Measurements from ENCODE around the gene IL10. TPM values are rescaled to one million over a fixed set of nuclear protein-coding genes. Genes with fewer than 3 reads are reported as not detected.

Gene IL10
- polyA plus RNA-seq, 3 donors, result 4.1 to 68.1 (median 7.8) TPM

GRCh38 chr1:206745301-206745700 is 27.0 kb downstream of the IL10 start:
- Histone ChIP-seq H3K27ac (ENCODE audit: low read depth in 1 of 2, low read length in 2 of 2) (no peak overlapping the region), H3K27me3 (ENCODE audit: control insufficient read depth in 2 of 2, insufficient read depth in 2 of 2, low read length in 2 of 2) (no peaks in the 10 kb centered on the region), H3K9ac (ENCODE audit: insufficient read depth, low read length, poor library complexity, severe bottlenecking) (no peak overlapping the region), H2AFZ (ENCODE audit: insufficient read depth, low read depth, low read length, poor library complexity, severe bottlenecking) (no peak overlapping the region), H3K36me3 (replicated peaks in 1 of 2; ENCODE audit: control insufficient read depth in 1 of 2, insufficient read depth in 2 of 2, low read length in 2 of 2) (no peaks in the 10 kb centered on the region), H3K9me3 (replicated peaks in 1 of 2; ENCODE audit: control insufficient read depth in 1 of 2, insufficient read depth in 1 of 2, low read length in 2 of 2) (no peaks in the 10 kb centered on the region), H3K4me1 (ENCODE audit: control insufficient read depth in 1 of 2, insufficient read depth in 2 of 2, low read length in 2 of 2) (peaks cover 18 to 46% of the 10 kb centered on the region in 2 donors), H3K79me2 (ENCODE audit: insufficient read depth, low read length) (no peaks in the 10 kb centered on the region), H4K20me1 (ENCODE audit: insufficient read depth, low read length) (no peaks in the 10 kb centered on the region), H3K4me3 (replicated peaks in 1 of 3; ENCODE audit: low read depth in 2 of 3, low read length in 3 of 3) (no peak overlapping the region), H3K4me2 (replicated peaks; ENCODE audit: extremely low read depth, low read length, poor library complexity, severe bottlenecking) (no peak overlapping the region)
- peak overlapping the region in 2 of 7 donors; percentile 35 to 36 for H3K27ac Mint-ChIP-seq
- intact Hi-C loops (cut with micrococcal nuclease), result no loop called here
- TF ChIP-seq, protein P1, sequence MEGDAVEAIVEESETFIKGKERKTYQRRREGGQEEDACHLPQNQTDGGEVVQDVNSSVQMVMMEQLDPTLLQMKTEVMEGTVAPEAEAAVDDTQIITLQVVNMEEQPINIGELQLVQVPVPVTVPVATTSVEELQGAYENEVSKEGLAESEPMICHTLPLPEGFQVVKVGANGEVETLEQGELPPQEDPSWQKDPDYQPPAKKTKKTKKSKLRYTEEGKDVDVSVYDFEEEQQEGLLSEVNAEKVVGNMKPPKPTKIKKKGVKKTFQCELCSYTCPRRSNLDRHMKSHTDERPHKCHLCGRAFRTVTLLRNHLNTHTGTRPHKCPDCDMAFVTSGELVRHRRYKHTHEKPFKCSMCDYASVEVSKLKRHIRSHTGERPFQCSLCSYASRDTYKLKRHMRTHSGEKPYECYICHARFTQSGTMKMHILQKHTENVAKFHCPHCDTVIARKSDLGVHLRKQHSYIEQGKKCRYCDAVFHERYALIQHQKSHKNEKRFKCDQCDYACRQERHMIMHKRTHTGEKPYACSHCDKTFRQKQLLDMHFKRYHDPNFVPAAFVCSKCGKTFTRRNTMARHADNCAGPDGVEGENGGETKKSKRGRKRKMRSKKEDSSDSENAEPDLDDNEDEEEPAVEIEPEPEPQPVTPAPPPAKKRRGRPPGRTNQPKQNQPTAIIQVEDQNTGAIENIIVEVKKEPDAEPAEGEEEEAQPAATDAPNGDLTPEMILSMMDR (IDR thresholded peaks at IDR 0.05), result no peak
- peaks cover 0 to 9% of the 10 kb centered on the region in 2 donors for H3K36me3 Mint-ChIP-seq
- WGBS (ENCODE audit: insufficient coverage), result no CpG with 5 or more reads among the region's 1 CpG
- H3K4me1 Mint-ChIP-seq, result peaks cover 37% of the 10 kb centered on the region
- no peak overlapping the region for H3K4me3 Mint-ChIP-seq
- peaks cover 2 to 11% (median 2%) of the 10 kb centered on the region in 3 donors for H3K27me3 Mint-ChIP-seq (ENCODE audit: low read depth in 3 of 3)
- DNase-seq, result peak in 1 of 3 donors; percentile 40
- H3K9me3 Mint-ChIP-seq, result no peaks in the 10 kb centered on the region

GRCh38 chr1:206744683-206745082 is 27.6 kb downstream of the IL10 start:
- H3K4me1 ChIP-seq (ENCODE audit: control insufficient read depth in 1 of 2, insufficient read depth in 2 of 2, low read length in 2 of 2), result peaks cover 21 to 49% of the 10 kb centered on the region in 2 donors
- H3K9me3 Mint-ChIP-seq, result no peaks in the 10 kb centered on the region
- no peak overlapping the region for H3K4me3 Mint-ChIP-seq
- no peak overlapping the region for H3K27ac ChIP-seq (ENCODE audit: low read depth in 1 of 2, low read length in 2 of 2)
- peak overlapping the region in 5 of 7 donors; percentile 7 to 82 (median 36) for H3K27ac Mint-ChIP-seq
- H3K9ac ChIP-seq (ENCODE audit: insufficient read depth, low read length, poor library complexity, severe bottlenecking), result no peak overlapping the region
- peak; percentile 51 to 71 (median 68) for DNase-seq
- TF ChIP-seq, protein P1 (IDR thresholded peaks at IDR 0.05), result no peak
- no peaks in the 10 kb centered on the region for H3K36me3 ChIP-seq (replicated peaks in 1 of 2; ENCODE audit: control insufficient read depth in 1 of 2, insufficient read depth in 2 of 2, low read length in 2 of 2)
- H2AFZ ChIP-seq (ENCODE audit: insufficient read depth, low read depth, low read length, poor library complexity, severe bottlenecking), result no peak overlapping the region
- H3K4me2 ChIP-seq (replicated peaks; ENCODE audit: extremely low read depth, low read length, poor library complexity, severe bottlenecking), result no peak overlapping the region
- no peak overlapping the region for H3K4me3 ChIP-seq (replicated peaks in 1 of 3; ENCODE audit: low read depth in 2 of 3, low read length in 3 of 3)
- 40% methylated on average over 1 of the region's 4 CpGs for WGBS (ENCODE audit: insufficient coverage)
- H3K4me1 Mint-ChIP-seq, result peaks cover 39% of the 10 kb centered on the region
- peaks cover 2 to 13% (median 2%) of the 10 kb centered on the region in 3 donors for H3K27me3 Mint-ChIP-seq (ENCODE audit: low read depth in 3 of 3)
- no peaks in the 10 kb centered on the region for H3K27me3 ChIP-seq (ENCODE audit: control insufficient read depth in 2 of 2, insufficient read depth in 2 of 2, low read length in 2 of 2)
- H4K20me1 ChIP-seq (ENCODE audit: insufficient read depth, low read length), result peaks cover 3% of the 10 kb centered on the region
- intact Hi-C loops (cut with micrococcal nuclease), result no loop called here
- H3K79me2 ChIP-seq (ENCODE audit: insufficient read depth, low read length), result no peaks in the 10 kb centered on the region
- no peaks in the 10 kb centered on the region for H3K9me3 ChIP-seq (replicated peaks in 1 of 2; ENCODE audit: control insufficient read depth in 1 of 2, insufficient read depth in 1 of 2, low read length in 2 of 2)
- H3K36me3 Mint-ChIP-seq, result peaks cover 0 to 9% of the 10 kb centered on the region in 2 donors
